DMS53 treated with DMSO at 0.1 percent for 48 hours (cell line): Measurements from ENCODE around the gene SLC49A3.
A peak's percentile ranks its signal among the peaks of the same experiment; 100 is the strongest.
"Not testable (repeated sequence)": the region's sequence is repeated elsewhere in the genome, so short reads cannot be mapped to it uniquely, and the experiment has no call there.

Experiments
- DNase-seq: peaks from one replicate; lab custom pipeline; 2025; ENCODE audit not compliant: unreplicated experiment; lab: John Stamatoyannopoulos, UW

SLC49A3 gene

DNA sequence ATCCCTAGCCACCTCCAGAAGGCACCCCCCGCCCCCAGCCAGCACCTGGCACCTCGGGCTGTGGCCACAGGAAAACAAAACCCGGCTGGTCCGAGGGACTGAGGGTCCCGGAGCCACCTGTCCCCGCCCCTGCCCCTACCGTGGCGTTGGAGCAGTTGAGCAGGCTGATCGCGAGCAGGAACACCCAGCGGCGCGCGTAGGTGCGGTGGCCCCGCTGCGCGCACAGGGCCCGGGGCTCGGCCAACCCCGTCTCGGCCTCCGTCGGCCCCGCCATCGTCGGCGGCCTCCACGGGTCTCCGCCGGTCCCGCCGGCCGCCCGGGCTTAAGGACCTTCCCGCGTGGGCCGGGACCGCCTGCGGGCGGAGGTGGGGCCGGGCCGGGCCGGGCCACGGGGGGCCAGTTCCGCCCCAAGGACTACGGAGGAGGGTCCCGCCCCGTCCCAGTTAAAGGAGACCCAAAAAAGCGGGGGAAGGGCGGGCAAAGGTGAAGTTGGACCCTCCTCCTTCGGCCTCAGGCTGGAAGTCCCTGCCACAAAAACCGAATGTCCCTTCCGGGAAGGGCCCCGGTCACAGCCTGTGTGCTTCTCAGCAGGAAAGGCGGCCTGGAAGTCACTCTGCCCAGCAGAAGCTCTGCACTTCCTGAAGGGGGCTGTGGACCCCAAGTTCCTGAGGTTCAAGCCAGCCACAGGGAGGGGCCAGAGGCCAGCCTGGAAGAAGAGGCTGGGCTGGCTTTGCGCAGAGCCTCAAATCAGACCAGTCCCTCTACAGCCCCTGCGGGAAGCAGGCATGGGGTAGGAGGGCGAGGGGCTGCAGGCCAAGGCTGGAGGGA is at the start of gene SLC49A3:
Gene SLC49A3 (minus strand): TSS at position 298 of the 828 bp plus-strand sequence. CDS start 24 bp downstream, at position 274.
- peak; percentile 18 for DNase-seq

DNA sequence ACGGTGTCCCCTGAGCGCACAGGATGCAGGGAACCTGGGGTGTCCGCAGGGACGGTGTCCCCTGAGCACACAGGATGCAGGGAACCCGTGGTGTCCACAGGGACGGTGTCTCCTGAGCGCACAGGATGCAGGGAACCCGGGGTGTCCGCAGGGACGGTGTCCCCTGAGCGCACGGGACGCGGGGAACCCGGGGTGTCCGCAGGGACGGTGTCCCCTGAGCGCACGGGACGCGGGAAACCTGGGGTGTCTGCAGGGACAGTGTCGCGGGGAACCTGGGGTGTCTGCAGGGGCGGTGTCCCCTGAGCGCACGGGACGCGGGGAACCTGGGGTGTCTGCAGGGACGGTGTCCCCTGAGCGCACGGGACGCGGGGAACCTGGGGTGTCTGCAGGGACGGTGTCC is 47.6 kb upstream of the SLC49A3 start:
- DNase-seq: not testable (repeated sequence)

DNA sequence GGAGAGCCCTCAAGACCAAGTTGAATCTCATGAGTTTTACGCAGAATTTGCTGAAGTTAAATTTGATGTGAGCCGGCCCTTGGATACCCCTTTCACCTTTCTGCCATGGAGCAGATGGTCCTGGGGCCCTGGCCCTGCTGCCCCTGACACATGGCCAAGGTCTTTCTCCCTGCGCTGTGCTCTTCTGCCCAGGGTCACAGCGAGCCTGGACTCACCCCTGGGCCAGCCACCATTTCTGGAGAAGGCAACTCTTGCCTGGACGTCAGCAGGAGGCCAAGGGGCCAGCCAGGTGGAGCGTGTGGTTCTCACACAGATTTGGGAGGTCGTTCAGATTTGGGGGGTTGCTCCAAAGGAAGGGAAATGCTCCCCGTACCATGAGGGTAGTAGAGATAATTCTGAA is 46.6 kb upstream of the SLC49A3 start:
- DNase-seq: no peak

DNA sequence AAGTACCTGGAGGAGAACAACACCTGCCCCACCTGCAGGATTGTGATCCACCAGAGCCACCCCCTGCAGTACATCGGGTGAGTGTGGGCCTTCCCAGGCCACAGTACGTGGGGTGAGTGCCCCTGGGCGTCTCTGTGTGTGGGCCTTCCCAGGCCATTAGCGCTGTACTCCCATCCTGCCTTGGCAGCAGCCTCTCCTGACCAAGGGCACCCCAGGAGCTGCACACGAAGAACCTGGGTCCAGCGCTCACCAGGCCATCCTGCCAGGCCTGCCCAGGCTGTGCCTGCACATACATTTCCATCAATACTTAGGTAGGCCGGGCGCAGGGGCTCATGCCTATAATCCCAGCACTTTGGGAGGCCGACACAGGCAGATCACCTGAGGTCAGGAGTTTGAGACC is 46.0 kb upstream of the SLC49A3 start:
- no peak for DNase-seq

DNA sequence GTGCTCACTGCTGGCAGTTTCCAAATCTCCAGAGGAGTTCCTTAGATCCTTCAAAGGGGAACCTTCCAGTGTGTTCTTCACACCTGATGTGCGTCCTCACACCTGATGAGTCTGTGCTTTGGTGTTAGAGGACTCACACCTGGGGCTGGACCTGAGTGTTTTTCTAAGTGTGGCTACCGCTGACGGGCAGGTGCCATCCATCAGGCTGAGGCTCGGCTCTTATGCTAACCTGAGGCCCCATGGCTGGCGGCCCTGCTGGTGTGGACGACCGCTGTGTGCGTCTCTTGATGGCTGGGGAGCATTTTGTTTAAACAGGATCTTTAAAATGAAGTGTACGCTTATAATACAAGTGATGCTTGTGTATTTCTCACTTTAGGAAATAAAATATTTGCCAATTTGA is 45.1 kb upstream of the SLC49A3 start:
- no peak for DNase-seq

DNA sequence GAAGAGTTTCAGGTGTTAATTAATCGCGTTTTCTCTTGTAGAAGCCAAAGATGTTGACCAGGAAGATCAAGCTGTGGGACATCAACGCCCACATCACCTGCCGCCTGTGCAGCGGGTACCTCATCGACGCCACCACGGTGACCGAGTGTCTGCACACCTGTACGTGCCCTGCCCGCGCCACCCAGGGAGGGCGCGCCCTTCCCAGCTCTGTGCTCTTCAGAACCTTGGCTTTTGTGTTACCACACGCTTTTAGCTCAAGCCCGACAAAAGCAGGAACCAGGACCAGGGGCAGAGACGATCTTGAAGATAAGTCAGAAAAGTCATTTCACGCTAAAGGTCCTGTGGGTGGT is 44.7 kb upstream of the SLC49A3 start:
- no peak for DNase-seq

DNA sequence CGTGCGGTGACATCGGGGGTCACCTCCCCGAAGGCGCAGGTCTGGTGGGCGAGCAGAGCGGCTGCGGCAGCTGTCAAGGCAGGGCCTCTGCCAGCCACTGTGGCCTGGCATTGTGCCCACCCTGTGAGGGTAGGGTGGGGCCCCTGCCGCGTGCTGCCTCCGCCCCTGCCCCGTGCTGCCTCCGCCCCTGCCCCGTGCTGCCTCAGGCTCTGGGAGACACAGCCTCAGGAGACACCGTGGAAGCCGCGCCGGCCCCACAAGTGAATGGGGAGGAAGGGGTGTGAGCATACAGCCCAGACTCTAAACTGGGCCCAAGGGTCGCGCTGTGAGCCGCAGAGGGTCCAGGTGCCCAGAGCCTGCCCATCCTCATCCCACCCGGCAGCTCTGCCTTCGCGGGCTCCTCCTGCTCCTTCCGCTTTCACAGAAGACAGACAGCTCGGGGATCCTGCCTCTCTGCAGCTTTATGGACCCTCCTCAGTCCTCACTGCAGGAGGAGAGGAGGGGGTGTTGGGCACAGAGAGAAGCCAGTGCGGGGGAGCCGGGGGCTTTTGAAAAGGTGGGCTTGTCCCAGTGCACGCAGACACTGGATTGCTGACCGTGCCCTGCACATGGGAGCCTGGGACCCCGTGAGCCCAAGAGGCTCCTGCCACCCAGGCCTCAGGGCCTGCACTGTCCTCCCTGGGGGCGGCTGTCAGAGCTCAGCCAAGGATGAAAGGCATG is 44.1 kb upstream of the SLC49A3 start:
- DNase-seq: no peak

DNA sequence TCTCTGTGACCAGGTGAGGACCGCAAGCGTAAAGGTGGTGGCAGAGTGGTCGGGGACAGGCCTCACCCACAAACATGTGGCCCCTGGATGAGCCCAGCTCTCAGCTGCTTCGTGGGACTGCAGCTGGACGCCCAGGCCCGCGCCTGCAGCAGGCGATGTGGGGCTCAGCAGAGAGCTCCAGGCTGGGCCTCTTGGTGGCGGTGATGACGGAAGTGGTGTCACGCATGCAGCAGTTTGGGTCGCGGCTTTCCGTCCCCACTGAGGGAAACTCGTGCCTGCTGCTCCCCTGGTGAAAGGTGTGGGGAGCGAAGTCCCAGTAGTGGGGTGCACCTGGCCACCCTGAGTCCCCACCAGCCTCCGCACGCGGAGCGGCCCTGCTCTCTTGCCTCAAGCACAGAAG is 43.5 kb upstream of the SLC49A3 start:
- no peak for DNase-seq

DNA sequence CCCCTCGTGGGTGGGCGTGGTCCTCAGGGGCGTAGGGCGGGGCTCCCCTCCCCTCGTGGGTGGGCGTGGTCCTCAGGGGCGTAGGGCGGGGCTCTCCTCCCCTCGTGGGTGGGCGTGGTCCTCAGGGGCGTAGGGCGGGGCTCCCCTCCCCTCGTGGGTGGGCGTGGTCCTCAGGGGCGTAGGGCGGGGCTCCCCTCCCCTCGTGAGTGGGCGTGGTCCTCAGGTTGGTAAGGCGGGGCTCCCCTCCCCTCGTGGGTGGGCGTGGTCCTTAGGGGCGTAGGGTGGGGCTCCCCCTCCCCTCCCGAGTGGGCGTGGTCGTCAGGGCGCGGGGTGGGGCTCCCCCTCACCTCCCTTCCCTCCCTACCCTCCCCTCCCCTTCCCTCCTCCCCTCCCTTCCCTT is 43.0 kb upstream of the SLC49A3 start:
- DNase-seq: not testable (repeated sequence)

DNA sequence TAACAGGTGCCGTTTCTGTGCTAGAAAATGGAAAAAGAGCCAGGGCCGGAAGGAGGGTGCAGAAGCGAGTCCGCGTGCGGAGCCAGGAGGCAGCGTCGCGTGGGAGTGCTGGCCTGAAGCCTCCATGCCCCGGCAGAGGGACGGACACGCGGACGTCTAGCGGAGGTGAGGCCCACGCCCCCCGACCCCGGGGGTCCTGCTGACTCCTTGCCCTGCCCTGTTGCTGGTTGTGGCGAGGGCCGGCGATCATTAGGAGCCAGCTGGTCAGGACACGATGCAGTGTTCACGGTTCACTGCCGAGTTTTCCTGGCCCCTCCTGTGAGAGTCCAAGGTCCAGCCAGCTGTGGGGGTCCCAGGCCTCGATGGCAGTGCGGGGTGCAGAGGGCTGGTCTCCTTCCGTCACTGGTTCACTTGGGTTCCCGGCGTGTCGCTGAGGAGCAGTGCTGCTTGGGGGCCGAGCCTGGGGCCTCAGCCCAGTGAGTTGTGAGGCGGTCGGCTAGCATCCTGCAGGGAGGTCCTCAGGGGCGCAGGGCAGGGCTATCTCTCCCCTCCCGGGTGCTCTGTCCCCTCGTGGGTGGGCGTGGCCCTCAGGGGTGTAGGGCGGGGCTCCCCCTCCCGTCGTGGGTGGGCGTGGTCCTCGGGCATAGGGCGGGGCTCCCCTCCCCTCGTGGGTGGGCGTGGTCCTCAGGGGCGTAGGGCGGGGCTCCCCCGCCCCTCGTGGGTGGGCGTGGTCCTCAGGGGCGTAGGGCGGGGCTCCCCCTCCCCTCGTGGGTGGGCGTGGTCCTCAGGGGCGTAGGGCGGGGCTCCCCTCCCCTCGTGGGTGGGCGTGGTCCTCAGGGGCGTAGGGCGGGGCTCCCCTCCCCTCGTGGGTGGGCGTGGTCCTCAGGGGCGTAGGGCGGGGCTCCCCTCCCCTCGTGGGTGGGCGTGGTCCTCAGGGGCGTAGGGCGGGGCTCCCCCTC is 42.3 kb upstream of the SLC49A3 start:
- not testable (repeated sequence) for DNase-seq

DNA sequence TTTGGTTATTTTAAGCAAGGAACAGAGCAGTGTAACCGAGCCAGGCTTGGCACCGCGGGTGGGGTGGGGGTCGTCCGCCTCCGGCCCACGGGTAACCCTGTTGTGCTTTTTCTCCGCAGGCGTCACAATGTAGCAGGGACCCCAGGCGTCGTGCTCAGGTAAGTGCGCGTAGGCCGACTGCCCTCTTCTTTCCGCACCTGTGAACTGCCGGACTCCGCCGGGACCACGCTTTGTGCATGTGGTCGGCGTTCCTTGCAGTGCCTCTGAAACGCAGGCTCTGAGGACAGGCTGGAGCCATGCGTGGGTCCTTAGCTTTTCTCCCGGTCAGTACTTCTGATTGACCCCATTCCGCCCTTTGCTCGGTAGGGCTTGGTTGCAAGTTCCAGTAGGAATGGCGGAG is 41.6 kb upstream of the SLC49A3 start:
- no peak for DNase-seq

DNA sequence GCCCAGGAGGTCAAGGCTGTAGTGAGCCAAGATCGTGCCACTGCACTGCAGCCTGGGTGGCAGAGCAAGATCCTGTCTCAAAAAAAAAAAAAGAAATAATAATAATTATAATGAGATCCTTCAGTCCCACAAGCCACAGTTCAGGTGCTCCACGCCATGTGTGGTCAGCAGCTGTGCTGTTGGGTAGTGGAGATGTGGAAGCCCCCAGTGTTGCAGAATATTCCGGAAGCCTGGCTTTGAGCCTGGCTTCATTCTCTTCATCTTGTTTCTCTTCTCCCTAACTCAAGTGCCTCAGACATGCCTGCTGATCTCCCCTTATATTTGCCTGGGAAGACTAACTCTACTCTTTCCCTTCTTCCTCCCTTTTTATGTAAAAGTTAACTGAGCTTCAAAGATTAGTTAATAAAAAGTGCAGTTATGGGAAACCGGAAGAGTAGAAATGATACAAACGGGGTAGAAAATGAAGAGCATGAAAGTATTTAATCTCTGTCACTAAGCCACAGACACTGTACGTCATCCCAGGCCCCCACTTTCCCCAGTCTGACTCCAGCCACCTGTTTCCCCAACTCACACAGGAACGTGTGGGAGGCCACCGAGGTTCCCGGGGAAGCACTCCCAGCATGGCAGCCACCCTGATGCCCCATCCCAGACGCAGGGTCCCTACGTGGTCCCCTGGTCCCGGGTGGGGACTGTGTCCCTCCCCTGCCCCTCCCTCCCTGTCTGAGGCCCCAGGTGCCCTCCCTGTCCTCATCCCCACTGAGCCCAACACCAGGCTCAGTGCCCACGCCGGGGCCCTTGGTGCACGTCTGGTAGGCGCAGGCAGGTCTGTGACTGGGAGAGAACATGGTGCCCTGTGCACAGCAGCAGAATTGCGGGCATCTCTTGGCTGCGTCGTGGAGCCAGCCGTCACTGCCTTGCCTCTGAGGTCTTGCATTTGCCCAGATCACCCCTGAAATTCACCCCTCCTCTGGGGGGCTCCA is 40.7 kb upstream of the SLC49A3 start:
- DNase-seq: no peak

DNA sequence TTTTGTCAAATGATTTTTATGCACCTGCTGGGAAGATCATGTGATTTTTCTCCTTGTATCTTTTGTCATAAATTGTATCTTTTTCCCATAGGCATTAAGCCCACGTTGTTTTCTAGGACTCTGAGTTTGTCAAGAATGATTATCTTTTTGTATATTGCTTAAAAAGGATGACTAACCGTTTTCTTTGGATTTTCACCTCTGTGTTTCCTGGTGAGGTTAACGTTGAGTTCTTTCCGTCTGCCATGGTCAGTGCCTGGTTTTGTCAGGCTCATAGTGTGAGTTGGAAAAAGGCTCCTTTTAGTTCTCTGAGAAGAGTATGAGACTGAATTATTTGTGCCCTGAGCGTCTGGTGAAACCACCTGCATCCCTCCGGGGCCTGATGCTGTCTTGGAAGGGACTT is 38.6 kb upstream of the SLC49A3 start:
- DNase-seq: no peak

DNA sequence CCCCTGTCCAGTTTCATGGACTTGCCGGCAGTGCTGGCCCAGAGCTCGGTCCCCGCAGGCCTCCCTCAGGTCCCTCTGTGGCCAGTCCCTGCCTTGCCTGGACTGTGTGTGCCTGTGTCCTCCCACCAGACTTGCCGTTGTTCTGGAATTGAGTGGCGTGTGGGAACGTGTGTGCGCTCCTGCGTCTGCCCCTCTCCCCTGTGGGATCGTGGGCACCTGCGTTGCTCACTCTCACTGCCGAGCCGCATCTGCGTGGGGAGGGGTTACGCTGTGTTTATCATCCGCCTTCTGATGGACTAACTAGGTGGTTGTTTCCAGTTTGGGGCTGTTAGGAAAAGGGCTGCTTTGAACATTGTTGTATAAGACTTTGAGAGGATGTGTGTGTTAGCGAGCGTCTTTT is 37.9 kb upstream of the SLC49A3 start:
- DNase-seq: no peak

DNA sequence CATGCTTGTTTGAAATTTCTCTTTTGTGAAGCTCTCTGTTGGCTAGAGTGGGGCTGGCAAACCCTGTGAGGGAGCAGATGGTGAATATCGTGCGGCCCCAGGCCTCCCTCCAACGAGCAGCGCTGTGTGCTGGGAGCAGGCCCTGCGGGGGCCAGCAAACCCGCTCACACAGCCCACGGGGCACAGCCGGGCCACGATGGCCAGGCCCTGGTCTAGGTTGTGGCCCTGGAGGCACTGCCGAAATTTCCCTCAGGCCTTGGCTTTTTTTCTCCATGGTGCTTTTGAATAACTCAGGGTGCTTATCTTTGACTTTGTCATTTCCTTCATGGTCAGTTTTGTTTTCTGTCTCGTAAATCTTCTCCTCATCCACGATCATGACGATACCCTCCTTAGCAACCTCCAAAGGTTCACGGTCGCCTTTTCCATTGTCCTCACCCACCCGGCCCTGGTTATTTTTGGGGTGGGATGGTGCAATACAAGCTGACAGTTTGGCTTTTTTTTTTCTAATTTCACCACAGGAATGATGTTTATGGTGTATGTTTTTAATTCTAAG is 37.4 kb upstream of the SLC49A3 start:
- DNase-seq: no peak

DNA sequence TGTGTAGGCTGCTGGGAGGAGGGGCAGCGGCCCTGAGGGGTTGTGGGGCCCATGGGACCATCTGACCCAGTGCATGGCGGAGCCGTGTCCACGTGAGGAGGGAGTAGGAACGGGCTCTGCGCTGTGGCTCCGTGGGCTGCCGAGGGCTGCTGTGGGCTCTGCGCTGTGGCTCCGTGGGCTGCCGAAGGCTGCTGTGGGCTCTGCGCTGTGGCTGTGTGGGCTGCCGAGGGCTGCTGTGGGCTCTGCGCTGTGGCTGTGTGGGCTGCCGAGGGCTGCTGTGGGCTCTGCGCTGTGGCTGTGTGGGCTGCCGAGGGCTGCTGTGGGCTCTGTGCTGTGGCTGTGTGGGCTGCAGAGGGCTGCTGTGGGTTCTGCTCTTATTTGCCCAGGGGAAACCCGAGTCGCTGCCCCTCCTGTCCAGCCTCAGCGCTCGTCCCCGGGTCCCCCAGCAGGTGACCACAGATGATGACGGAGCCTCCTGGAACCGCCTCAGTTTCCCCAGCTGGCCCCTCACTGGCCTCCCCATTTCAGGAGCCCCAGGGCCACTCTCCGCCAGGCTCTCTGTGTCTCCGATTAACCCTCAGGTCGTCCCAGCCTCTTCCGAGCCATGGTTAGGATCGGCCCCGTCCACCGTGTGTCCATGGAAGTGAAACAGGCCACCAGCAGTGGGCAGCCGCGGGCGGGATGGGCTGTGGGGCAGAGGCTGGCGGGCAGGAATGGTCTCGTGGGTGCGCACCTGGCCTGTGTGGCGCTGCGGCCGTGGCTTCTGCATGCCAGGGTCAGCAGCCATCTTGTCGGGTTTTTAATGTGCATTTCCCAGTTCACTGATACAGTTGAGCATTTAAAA is 36.7 kb upstream of the SLC49A3 start:
- DNase-seq: no peak

DNA sequence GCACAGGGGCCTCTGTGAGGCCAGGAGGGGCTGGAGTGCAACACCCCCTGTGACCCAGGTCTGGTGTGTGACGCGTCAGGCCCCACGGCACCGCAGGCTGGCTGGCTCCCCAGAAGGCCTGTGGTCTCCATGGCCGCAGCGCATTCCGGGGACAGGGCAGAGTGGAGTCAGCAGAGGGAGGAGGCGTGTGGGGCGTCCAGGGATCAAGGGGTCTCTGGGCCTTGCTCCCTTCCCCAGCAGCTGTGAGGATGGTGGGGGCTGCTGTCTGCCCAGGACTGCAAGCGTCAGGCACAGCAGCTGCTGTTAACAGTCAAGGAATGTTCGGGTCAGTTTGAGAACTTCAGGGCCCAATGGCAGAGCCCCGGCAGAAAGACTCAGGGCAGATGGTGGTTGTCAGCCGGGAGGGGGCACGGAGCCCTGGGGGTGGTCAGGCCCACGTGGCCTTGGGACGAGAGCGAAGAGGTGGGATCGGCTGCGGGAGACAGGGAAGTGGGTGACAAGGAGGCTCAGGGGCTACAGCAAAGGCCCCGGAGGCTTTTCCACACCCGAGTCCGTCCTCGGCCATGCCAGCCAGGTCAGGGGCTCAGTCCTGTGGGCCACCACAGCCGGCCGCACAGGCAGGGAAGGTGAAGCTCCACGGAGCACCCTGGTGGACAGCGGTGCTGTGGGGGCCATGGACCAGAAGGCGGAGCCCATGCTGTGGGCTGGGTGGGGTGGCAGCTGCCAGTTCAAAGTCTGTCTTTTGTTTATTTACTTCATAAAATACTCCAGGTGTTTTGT is 35.0 kb upstream of the SLC49A3 start:
- DNase-seq: no peak

DNA sequence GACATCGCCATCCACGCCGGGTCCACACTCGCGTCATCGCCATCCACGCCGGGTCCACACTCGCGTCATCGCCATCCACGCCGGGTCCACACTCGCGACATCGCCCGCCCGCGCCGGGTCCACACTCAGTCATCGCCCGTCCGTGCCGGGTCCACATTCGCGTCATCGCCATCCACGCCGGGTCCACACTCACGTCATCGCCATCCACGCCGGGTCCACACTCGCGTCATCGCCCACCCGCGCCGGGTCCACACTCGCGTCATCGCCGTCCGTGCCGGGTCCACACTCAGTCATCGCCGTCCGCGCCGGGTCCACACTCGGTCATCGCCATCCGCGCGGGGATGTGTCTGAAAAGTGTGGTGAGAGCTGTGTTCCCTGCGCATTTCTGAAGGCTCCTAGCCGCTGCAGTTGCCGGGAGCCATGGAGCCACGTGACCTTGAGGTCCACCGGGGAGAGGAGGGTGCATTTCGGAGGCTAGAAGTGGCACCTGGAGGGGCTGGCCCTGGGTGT is 34.0 kb upstream of the SLC49A3 start:
- no peak for DNase-seq
